Hematopoietic multipotent progenitor cell treated with erythropoietin and hydrocortisone succinate and interleukin-3 and kit ligand, for 4 days (in vitro differentiated cells): Measurements from ENCODE around the gene CADM1.

Source experiments
- DNase-seq: peaks from one replicate; pipeline ENCODE4 v3.0.0-alpha.2; 2015

Gene CADM1

GRCh38 chr11:115168229-115168671 is 336.0 kb downstream of the CADM1 start:
- no peak for DNase-seq

GRCh38 chr11:115167456-115167855 is 336.8 kb downstream of the CADM1 start:
- no peak for DNase-seq

- no peak for DNase-seq
Observed at GRCh38 chr11:115166820-115167219, 337.4 kb downstream of the CADM1 start.

- no peak for DNase-seq
Observed at GRCh38 chr11:115164774-115165173, 339.4 kb downstream of the CADM1 start.

GRCh38 chr11:115162919-115163318 is 341.3 kb downstream of the CADM1 start:
- no peak for DNase-seq

- DNase-seq, result no peak
Observed at GRCh38 chr11:115161876-115162275, 342.3 kb downstream of the CADM1 start.

GRCh38 chr11:115159207-115159606 is 345.0 kb downstream of the CADM1 start:
- no peak for DNase-seq

- DNase-seq, result no peak
Observed at GRCh38 chr11:115158053-115158452, 346.2 kb downstream of the CADM1 start.

GRCh38 chr11:115157247-115157646 is 347.0 kb downstream of the CADM1 start:
- DNase-seq, result no peak

- DNase-seq, result no peak
Observed at GRCh38 chr11:115155978-115156377, 348.2 kb downstream of the CADM1 start.

- DNase-seq, result no peak
Observed at GRCh38 chr11:115155320-115155719, 348.9 kb downstream of the CADM1 start.

GRCh38 chr11:115154355-115154736 is 349.9 kb downstream of the CADM1 start:
- no peak for DNase-seq

GRCh38 chr11:115153731-115154354 is 350.4 kb downstream of the CADM1 start:
- DNase-seq, result no peak

GRCh38 chr11:115153135-115153534 is 351.1 kb downstream of the CADM1 start:
- DNase-seq, result no peak

- DNase-seq, result no peak
Observed at GRCh38 chr11:115151010-115151409, 353.2 kb downstream of the CADM1 start.

GRCh38 chr11:115148691-115149090 is 355.5 kb downstream of the CADM1 start:
- no peak for DNase-seq

- no peak for DNase-seq
Observed at GRCh38 chr11:115148101-115148500, 356.1 kb downstream of the CADM1 start.

GRCh38 chr11:115147243-115147807 is 356.9 kb downstream of the CADM1 start:
- no peak for DNase-seq

GRCh38 chr11:115146425-115146824 is 357.8 kb downstream of the CADM1 start:
- peak; percentile 4 for DNase-seq

- DNase-seq, result no peak
Observed at GRCh38 chr11:115145324-115145723, 358.9 kb downstream of the CADM1 start.

- DNase-seq, result no peak
Observed at GRCh38 chr11:115144914-115145313, 359.3 kb downstream of the CADM1 start.

- no peak for DNase-seq
Observed at GRCh38 chr11:115144014-115144413, 360.2 kb downstream of the CADM1 start.

GRCh38 chr11:115141231-115142114 is 362.7 kb downstream of the CADM1 start:
- DNase-seq, result no peak

- DNase-seq, result no peak
Observed at GRCh38 chr11:115135936-115136335, 368.3 kb downstream of the CADM1 start.
